Activated gamma-delta T cell (primary cell): ENCODE measurements around the gene FAM13A.
"Not testable (repeated sequence)": the region's sequence is repeated elsewhere in the genome, so short reads cannot be mapped to it uniquely, and the experiment has no call there.

Experiments used
- DNase-seq: peaks from one replicate; lab custom pipeline; 2025; lab: John Stamatoyannopoulos, UW

The FAM13A gene

DNA sequence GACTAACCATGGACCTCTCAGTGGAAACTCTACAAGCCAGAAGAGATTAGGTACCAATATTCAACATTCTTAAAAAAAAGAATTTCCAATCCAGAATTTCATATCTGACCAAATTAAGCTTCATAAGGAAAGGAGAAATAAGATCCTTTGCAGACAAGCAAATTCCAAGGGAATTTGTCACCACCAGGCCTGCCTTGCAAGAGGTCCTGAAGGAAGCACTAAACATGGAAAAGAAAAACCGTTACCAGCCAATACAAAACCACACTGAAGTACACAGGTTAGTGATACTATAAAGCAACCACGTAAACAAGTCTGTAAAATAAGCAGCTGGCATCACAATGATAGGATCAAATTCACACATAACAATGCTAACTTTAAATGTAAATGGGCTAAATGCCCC is 156.6 kb downstream of the FAM13A start:
- DNase-seq, result no peak

DNA sequence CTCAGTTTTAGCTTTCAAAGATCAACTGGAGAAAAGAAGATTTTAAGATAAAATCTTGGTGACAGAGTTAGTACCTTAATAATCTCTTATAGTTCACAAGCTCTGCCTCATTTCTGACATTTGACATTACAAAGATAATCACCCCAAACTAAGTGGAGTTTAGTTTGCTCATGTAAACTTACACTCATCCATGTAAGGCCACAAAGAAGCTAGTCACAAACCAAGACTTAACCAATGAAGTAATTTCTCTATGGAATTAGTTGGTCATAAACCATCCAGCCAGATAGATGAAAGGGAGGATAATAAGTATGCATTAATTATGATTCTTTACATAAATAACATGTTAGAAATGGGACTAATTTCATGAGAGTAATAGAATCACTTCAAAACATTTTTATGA is 159.2 kb downstream of the FAM13A start:
- no peak for DNase-seq

DNA sequence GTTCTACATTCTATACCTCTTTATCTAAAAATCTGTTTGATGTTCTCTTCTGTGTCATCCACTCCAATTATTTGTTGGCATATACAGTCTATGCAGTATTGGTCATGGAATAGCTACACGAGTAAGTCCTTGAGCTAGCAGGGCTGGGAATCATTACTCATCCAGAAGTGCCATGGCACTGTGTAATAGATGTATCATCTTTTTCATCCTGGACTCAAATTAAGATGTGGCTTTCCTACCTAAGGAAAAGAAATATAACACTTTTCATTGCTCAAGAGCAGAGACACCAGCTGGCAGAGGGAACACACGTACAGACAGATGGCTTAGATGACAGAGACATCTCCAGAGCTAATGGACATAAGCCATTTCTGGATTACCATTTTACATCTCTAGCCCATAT is 159.8 kb downstream of the FAM13A start:
- no peak for DNase-seq

DNA sequence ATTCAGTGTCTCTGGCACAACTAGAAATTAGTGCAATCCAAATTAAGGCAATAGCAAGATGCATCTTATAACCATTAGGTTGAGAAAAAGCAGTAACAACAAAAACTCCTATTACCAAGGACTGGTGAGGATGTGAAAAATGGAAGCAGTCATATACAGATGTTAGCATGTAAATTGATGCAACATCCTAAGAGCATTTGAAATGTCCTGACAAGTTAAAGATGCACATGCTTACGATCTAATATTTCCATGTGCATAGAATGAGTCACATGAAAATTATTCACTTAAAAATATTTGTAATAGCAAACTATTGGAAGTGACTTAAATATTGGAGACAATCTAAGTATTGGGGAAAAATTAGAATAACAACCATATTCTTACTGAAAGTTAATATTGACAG is 163.0 kb downstream of the FAM13A start:
- no peak for DNase-seq

DNA sequence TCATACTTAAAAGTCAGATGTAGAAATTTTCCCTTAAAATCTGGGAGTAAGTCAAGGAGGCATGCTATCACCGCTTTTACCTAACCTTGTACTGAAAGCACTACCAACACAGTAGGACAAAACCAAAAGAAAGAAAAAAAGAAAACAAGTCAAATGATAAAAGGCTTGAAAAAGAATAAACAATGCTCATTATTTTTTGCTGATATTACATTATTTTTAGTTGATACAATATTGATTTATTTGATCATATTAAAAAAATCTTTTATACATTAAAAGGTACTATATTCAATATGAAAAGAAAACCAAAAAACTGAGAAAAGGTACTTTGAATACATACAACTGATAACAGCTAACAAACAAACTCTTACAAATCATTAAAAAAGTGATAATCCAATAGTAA is 164.3 kb downstream of the FAM13A start:
- no peak for DNase-seq

DNA sequence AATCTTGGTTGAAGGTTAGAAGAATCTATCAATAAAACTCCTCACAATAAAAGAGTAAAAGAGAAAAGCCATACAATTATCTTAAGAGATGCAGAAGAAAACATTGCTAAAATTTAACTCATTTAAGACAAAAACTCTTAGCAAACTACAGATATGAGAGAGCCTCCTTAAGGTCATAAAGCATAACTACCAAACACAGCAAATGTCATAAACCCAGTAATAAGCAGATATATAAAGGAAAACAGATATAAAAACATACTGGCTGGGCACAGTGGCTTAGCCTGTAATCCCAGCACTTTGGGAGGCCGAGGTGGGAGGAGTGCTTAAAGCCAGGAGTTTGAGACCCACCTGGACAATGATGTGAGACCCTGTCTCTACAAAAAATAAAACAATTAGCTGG is 165.3 kb downstream of the FAM13A start:
- no peak for DNase-seq

DNA sequence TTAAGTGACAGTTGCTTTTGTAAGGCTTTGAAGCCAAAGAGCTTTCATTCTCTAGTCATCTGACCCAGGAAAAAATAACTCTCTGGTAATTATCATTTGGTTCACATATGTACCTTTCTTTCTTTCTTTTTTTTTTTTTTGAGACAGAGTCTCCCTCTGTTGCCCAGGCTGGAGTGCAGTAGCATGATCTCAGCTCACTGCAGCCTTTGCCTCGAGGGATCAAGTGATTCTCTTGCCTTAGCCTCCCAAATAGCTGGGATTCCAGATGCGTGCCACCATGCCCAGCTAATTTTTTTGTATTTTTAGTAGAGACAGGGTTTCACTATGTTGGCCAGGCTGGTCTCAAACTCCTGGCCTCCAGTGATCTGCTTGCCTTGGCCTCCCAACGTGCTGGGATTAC is 169.6 kb downstream of the FAM13A start:
- not testable (repeated sequence) for DNase-seq

DNA sequence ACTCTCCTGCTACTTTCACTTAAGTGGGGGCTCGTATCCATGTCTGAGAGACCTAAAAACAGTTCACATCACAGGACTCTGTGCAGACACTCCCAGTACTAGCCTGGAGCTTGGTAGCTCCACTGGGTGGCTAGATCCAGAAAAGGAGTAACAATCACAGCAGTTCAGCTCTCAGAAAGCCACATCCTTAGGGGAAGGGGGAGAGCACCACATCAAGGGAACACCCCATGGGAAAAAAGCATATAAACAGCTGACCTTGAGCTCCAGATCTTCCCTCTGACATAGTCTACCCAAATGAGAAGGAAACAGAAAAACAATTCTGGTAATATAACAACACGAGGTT is 175.8 kb downstream of the FAM13A start:
- no peak for DNase-seq

DNA sequence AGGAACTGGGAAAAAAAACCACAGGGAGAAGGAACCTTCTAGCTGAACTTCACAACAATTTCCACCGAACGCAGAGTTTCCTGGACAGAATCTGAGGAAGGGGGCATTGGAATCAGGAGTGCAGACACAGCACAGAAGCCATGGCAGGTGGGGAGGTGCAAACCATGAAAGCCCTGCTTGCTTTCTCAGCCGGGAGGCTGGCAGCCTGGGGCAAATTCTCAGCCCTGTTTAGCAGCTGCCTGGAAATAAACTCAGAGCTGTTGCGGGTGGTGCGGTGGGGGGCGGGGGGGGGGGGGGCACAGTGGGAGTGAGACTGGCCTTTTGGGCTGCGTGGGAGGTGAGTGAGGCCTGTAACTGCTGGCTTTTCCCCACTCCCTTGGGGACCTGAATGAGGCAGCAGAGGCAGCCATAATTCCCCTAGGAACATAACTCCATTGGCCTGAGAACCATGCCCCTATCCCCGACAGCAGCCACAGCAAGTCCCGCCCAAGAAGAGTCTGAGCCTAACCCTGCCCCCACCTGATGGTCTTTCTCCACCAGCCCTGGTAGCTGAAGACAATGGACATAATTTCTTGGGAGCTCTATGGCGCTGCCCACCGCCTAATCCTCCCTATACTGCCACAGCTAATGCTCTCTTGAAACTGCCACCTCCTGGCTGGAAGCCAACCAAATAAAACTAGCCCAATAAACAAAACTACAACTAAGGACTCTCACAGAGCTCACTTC is 176.3 kb downstream of the FAM13A start:
- DNase-seq, result no peak

DNA sequence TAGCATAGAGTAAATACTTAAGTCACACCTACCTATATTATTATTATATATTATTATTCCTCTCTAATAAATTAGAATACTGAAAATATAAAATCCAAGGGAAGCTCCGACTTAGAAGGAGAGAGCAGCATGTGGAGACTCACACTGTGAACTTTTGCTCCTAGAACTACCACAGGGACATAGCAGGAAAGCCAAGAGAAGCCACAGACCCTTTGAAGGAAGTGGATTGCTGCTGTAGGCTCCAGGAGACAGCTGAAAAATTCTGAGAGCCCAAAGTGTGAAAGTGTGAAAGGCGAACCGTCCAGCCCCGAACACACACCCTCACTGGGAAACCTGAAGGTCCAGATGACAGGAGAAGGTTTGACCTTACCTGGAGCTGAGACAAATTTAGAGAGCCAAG is 177.0 kb downstream of the FAM13A start:
- no peak for DNase-seq

DNA sequence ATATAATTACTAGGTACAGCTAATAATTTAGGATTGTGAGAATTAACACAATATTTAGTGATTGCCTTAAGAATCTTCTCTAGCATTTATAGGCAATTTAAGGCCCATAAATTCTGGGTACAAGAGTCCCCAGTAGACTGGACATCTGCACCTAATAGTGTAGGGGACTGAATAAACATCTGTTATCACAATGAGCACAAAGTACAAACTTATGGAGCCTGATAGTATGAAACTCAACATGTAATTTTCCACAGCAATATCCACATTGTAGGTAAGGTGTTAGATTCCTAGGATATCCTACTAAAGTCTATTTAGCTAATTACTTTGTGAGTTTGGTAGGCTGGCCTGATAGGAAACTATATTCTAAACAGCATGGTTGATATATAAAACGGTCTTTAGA is 178.3 kb downstream of the FAM13A start:
- DNase-seq, result no peak

DNA sequence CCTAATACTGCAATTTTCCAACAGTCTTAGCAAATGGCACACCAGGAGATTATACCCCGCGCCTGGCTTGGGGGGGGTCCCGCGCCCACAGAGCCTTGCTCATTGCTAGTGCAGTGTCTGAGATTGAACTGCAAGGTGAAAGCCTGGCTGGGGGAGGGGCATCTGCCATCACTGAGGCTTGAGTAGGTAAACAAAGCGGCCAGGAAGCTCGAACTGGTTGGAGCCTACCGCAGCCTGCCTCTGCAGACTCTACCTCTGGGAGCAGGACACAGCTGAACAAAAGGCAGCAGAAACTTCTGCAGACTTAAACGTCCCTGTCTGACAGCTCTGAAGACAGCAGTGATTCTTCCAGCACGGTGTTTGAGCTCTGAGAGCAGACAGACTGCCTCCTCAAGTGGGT is 186.6 kb downstream of the FAM13A start:
- DNase-seq, result no peak

DNA sequence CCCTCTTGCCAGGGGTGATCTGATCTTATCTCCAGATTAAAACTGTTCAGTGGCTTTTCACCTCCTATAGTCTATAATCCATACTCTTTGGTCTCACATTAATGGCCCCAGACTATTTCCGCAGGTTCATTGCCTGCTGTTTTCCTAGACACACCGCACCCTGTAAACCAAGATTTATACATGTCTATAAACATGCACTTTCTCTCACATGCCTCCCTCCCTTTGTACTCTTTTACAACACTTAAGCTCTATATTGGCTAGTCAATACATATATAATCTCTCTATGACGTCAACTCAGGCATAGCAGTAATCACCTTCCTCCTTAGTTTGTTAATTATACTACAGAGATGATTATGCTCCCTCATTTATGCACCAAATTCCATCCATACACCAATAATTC is 188.5 kb downstream of the FAM13A start:
- DNase-seq, result no peak

DNA sequence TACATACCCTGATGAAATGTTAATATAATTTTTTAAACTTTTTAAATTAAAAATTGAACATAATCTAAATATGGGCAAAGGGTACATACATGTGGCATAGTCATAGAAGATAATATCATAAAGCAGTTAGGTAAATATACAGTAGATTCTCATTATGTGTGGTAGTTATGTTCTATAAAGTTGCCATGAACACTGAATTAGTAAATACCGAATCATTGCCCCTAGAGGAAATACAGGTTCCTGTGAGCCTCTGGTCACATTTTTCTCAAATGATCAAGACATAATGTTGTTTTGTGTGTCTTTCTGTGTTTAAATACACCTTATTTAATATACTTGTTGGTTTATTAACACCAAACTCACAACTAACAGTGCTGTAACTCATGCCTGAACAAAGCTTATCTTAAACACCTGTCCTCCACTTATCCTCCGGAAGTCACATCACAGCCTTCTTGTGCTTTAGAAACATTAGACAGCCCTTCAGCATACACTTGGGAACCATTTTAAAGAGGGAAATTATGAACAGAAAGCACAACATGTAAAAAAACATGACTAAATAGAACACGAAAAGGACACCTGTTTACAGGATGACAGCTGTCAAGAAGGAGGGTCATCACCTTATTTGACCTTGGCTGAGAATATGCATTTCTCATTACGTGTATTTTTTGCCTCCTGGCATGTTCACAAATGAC is 190.0 kb downstream of the FAM13A start:
- DNase-seq, result no peak

DNA sequence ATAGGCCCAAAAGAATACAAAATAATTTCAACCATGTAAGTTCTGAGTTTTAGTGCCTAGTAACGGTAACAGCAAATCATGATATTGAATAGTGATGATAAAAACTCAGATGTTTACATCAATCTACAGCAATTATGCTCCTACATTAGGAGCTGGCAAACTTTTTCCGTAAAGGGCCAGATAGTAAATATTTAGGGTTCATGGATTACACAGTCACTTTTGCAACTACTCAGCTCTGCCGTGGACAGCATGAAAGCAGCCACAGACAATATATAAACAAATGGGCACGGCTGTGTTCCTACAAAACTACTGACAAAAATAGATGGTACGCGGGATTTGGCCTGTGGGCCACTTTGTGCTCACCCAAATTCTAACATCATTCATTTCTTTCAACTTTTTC is 191.5 kb downstream of the FAM13A start:
- DNase-seq, result no peak

DNA sequence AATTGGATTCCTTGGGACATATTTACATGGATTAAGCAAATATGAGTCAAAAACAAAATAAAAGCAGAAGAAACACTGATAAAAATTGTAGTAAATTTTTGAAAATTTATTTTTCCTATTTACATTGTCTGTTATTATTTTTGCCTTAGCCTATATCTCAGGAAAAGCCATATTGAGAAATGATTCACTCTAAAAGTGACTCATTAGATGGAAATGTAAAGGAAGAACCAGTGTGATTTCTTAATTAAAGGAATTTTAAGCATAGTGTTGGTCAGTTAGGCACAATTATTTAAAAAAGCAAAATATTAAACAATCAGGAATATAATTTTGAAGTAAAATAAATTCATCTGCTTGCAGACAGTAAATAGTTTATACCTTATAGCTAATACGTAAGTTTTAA is 191.9 kb downstream of the FAM13A start:
- no peak for DNase-seq

DNA sequence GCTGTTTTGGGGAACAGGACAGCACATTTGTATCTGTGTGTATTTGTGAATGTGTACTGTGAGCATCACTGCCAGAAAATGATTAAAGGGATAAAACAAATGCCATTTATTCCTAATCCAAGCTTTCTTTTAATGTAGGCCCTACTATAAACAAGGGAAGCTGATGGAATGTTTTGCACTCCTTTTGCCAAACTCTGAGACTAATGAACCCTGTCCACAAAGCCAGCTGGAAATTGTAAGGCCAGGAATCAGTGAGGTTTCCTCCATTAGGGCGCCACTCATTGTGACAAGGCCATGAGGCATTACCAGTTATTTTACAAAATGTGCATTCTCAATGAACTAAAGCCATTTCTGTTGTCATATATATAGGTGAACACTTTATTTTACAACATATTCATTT is 196.4 kb downstream of the FAM13A start:
- no peak for DNase-seq

DNA sequence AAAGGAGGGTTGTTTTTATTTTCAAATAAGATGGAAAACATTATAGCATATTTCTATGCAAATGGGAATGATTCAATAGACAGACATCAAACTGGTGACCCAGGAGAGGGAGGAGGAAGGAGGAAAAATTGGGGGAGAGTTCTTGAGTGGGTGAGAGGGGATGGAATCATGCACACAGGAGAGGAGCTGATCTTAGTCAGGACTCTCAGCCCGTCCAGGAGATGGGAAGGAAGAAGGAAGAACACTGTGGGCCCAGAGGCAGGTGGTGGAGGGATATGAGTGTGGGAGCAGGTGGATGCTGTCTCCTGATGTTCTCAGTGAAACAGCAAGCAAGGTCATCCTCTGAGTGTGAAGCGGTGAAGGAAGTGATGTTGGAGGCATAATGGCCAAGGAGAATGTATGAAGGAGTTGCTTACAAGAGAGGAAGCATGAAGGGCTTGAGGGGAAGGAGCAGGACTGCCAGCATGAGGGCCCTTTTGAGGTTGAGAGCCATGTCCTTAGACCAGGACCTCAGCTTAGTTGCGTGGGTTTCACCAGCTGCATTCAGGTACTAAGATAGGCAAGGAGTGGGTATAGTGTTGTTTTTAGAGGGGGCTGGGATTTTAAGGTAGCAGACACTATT is 197.7 kb downstream of the FAM13A start:
- no peak for DNase-seq

DNA sequence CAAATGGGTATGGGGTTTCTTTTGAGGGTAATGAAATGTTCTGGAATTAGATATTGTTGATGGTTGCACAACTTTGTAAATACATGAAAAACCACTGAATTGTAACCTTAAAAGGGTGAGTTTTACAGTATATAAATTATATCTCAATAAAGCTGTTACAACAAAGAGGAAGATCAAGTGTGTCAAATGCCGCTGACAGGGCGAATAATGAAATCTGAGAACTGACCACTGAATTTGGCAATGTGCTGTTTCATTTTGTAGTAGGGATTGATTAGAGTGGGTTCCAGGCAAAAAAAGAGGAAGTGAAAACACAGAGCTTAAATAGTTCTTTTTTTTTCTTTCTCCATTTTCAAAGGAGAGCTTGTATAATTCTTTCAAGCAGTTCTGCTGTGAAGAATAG is 198.2 kb downstream of the FAM13A start:
- DNase-seq, result no peak

DNA sequence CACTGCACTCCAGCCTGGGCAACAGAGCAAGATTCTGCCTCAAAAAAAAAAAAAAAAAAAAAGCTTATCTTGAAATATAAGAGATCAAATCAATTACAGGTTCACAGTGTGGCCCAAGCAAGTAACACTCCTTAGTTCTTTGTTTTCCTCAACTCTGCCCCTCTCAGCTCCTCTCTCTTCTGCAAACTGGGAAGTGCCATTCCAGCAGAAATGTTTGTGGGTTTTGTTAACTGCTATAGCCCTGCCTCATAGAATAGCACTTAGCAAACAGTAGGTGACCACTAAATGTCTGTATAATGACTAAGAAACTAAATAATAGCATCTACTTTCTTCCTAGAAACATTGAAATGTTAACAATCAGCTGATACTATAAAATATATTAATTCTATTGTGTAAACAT is 199.4 kb downstream of the FAM13A start:
- no peak for DNase-seq

DNA sequence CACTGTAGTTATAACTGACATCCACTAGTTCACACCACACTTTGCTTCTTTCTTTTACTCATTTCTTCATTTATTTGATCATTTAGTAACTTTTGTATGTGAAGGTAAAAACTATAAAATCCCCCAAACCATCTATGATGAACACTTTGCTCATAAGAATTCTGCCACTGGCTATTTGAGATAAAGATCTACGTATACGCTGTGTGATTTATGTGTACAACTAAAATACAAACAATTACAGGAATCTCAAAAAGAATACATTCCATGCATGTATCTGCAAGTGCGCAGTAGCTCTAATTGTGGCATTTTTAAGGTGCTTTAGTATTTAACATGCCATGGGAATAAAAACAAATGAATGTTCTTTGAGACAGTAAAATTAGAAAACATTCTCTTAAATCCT is 202.5 kb downstream of the FAM13A start:
- DNase-seq, result no peak

DNA sequence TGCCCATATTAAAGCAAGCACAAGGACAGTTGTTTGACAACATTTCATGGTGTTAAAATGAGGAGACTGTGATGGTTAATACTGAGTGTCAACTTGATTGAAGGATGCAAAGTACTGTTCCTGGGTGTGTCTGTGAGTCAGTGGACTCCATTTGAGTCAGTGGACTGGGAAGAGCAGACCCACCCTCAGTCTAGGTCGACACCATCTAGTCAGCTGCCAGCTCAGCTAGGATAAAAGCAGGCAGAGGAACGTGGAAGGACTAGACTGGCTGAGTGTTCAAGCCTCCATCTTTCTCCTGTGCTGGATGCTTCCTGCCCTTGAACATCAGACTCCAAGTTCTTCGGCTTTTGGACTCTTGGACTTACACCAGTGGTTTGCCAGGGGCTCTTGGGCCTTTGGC is 203.4 kb downstream of the FAM13A start:
- DNase-seq, result not testable (repeated sequence)

DNA sequence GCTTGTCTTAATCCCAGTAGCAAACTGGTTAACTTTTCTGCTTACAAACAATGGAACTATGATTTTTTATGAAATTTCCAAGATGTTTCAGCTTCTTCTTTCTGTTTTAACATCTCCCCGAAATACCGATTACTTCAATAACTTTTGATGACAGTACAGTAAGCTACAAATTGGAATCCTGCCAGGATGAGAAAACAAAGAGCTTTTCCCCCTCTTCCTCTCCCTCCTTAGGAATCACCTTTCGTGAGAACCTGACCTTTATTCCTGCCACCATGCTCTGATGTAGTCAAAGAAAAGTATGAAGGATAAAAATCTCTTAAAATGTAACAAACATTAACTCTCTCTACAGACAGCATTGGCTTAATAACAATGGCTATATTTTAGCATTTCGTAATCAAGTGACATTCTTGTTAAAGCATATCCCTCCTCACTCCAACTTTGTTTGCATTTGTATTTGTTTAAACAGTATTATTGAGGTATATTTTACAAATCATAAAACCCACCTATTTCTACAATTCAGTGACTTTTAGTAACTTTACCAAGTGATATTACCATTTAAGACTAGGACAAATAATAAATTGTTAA is 210.7 kb downstream of the FAM13A start:
- no peak for DNase-seq
